Mesenchymal stem cell (in vitro differentiated cells and primary cell): ENCODE measurements around the gene TMPRSS4.

Source experiments
- DNase-seq: peaks from one replicate; pipeline ENCODE4 v3.0.0-alpha.2; 2013
- H2AFZ ChIP-seq: one replicate; pipeline ENCODE4 v1.6.1; 2013; ENCODE audit warnings: low read depth, mild to moderate bottlenecking, control low read depth, inconsistent platforms, low read length, moderate library complexity
- H2AK5ac ChIP-seq: 2 replicates; pipeline ENCODE4 v1.6.1; 2013; ENCODE audit warnings: low read length, moderate library complexity, mild to moderate bottlenecking, inconsistent platforms; ENCODE audit not compliant: severe bottlenecking
- H2BK120ac ChIP-seq: one replicate; pipeline ENCODE4 v1.6.1; 2013; ENCODE audit warnings: low read depth, mild to moderate bottlenecking, inconsistent platforms, low read length, moderate library complexity
- H2BK12ac ChIP-seq, 2 experiments: one replicate each; pipeline ENCODE4 v1.6.1; 2013; ENCODE audit warnings: inconsistent platforms in 2 of 2, low read length in 2 of 2, mild to moderate bottlenecking in 2 of 2, moderate library complexity in 2 of 2, control low read depth in 1 of 2
- H2BK15ac ChIP-seq: one replicate; pipeline ENCODE4 v1.6.1; 2013; ENCODE audit warnings: mild to moderate bottlenecking, low read depth, inconsistent platforms; ENCODE audit not compliant: poor library complexity, severe bottlenecking
- H2BK5ac ChIP-seq: 2 replicates; pipeline ENCODE4 v1.6.1; 2013; ENCODE audit warnings: low read depth, mild to moderate bottlenecking, low read length, control low read depth, inconsistent platforms; ENCODE audit not compliant: poor library complexity, severe bottlenecking
- H3K14ac ChIP-seq, 2 experiments: one replicate each; pipeline ENCODE4 v1.6.1; 2013; ENCODE audit warnings: inconsistent platforms in 2 of 2, low read length in 2 of 2, control low read depth in 1 of 2, mild to moderate bottlenecking in 1 of 2, moderate library complexity in 1 of 2
- H3K18ac ChIP-seq, 2 experiments: one replicate each; pipeline ENCODE4 v1.6.1; 2013; ENCODE audit warnings: inconsistent platforms in 2 of 2, low read length in 2 of 2, control low read depth in 1 of 2, low read depth in 1 of 2, mild to moderate bottlenecking in 1 of 2
- H3K23ac ChIP-seq, 2 experiments: one replicate each; pipeline ENCODE4 v1.6.1; 2013; ENCODE audit warnings: inconsistent platforms in 2 of 2, low read length in 2 of 2, mild to moderate bottlenecking in 2 of 2, moderate library complexity in 2 of 2, control low read depth in 1 of 2
- H3K27ac ChIP-seq: 2 replicates; pipeline ENCODE4 v1.5.1; 2013; ENCODE audit warnings: mild to moderate bottlenecking, moderate library complexity, low read length, control low read depth, inconsistent platforms; ENCODE audit not compliant: poor library complexity, severe bottlenecking
- H3K27me3 ChIP-seq, 2 experiments: 2 replicates each; pipeline versions ENCODE4 v1.6.1 to v1.7.0; 2013; ENCODE audit warnings: low read length in 2 of 2, mild to moderate bottlenecking in 2 of 2, moderate library complexity in 2 of 2, control low read depth in 1 of 2, inconsistent platforms in 1 of 2; ENCODE audit not compliant: control insufficient read depth in 1 of 2, insufficient read depth in 1 of 2
- H3K36me3 ChIP-seq, 2 experiments: 2 replicates each; pipeline versions ENCODE4 v1.6.1 to v1.7.0; 2013; ENCODE audit warnings: low read length in 2 of 2, control low read depth in 1 of 2, inconsistent platforms in 1 of 2, low read depth in 1 of 2, mild to moderate bottlenecking in 1 of 2; ENCODE audit not compliant: insufficient read depth in 2 of 2, control insufficient read depth in 1 of 2
- H3K4ac ChIP-seq, 2 experiments: one replicate each; pipeline ENCODE4 v1.6.1; 2013; ENCODE audit warnings: inconsistent platforms in 2 of 2, low read length in 2 of 2, mild to moderate bottlenecking in 2 of 2, moderate library complexity in 2 of 2, control low read depth in 1 of 2, low read depth in 1 of 2
- H3K4me1 ChIP-seq: 2 replicates; pipeline ENCODE4 v1.6.1; 2013; ENCODE audit warnings: low read depth, low read length, control low read depth; ENCODE audit not compliant: control insufficient read depth, insufficient read depth
- H3K4me2 ChIP-seq: 2 replicates; pipeline ENCODE4 v1.6.1; 2013; ENCODE audit warnings: low read length, mild to moderate bottlenecking, inconsistent platforms; ENCODE audit not compliant: poor library complexity, severe bottlenecking
- H3K4me3 ChIP-seq, 2 experiments: 2 replicates each; pipeline versions ENCODE4 v1.5.1 to v1.7.0; 2013; ENCODE audit warnings: low read length in 2 of 2, mild to moderate bottlenecking in 2 of 2, control low read depth in 1 of 2, low read depth in 1 of 2; ENCODE audit not compliant: insufficient read depth in 1 of 2
- H3K79me1 ChIP-seq: replicated peaks from 2 replicates; pipeline ENCODE4 v1.6.1; 2013; ENCODE audit warnings: mild to moderate bottlenecking, control low read depth, low read length, inconsistent platforms; ENCODE audit not compliant: poor library complexity, severe bottlenecking
- H3K9ac ChIP-seq: 2 replicates; pipeline ENCODE4 v1.7.0; 2013; ENCODE audit warnings: mild to moderate bottlenecking, low read length, moderate library complexity
- H3K9me3 ChIP-seq: 2 replicates; pipeline ENCODE4 v1.7.0; 2013; ENCODE audit warnings: mild to moderate bottlenecking, low read length; ENCODE audit not compliant: control insufficient read depth
- H4K8ac ChIP-seq: one replicate; pipeline ENCODE4 v1.6.1; 2013; ENCODE audit warnings: inconsistent platforms, mild to moderate bottlenecking, low read length, moderate library complexity
- H4K91ac ChIP-seq: one replicate; pipeline ENCODE4 v1.6.1; 2013; ENCODE audit warnings: mild to moderate bottlenecking, low read length, inconsistent platforms
- WGBS: methylation state at CpG from one replicate; pipeline ENCODE4 v1.1.7; 2013; ENCODE audit warnings: mixed read lengths; 5-methylcytosine and 5-hydroxymethylcytosine counted together

The TMPRSS4 gene

DNA sequence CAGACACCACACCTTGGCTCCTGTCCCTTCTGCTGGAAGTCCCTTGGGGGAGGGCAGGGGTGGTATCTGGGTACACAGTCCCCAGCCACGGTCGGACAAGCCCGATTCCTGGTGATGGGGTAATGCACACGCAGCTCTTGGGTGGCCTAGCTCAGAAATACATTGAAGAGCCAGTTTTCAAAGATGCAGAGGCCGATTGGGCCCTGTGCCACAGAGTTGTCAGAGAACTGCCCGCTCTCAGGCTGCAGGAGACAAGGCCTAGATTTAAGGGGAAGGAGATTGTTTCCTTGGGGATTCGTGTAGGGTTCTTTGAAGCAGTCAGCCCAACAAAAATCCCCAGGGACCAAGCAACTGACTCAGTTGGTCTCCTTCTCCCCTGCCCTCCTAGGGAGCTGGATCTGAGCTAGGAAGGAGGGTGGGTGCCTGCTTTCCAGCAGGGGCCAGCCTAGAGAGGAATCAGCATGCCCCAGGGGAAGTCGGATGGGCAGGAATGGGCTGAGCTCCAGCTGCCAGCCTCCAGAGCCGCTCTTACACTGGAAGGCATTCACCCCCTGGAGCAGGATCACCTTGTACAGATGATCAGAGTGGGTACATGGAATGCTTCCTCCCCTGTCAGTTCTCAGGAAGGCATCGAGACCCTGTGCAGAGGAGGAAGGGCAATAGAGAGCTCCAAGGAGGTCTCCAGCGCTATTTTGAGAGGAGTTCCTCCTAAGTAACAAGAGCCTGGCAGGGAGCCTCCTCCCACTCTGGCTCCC is 79.1 kb downstream of the TMPRSS4 start:
- Histone ChIP-seq H3K27me3 (peaks cover 97 to 98% of the 10 kb centered on the region in 2 experiments), H2AFZ (no peak overlapping the region), H3K9me3 (no peaks in the 10 kb centered on the region), H2BK120ac (no peak overlapping the region), H2AK5ac (no peak overlapping the region), H4K8ac (no peak overlapping the region), H3K4me3 (no peak overlapping the region), H2BK5ac (no peak overlapping the region), H3K36me3 (no peaks in the 10 kb centered on the region), H2BK12ac (no peak overlapping the region), H3K9ac (no peak overlapping the region), H3K4me1 (peaks cover 21% of the 10 kb centered on the region), H2BK15ac (no peak overlapping the region), H3K18ac (no peak overlapping the region), H3K4ac (no peak overlapping the region), H3K23ac (no peak overlapping the region), H3K27ac (no peak overlapping the region), H4K91ac (no peak overlapping the region), H3K14ac (no peak overlapping the region), H3K79me1 (no peaks in the 10 kb centered on the region), H3K4me2 (no peak overlapping the region)
- WGBS, result 20% methylated on average over 10 of the region's 11 CpGs
- no peak for DNase-seq

DNA sequence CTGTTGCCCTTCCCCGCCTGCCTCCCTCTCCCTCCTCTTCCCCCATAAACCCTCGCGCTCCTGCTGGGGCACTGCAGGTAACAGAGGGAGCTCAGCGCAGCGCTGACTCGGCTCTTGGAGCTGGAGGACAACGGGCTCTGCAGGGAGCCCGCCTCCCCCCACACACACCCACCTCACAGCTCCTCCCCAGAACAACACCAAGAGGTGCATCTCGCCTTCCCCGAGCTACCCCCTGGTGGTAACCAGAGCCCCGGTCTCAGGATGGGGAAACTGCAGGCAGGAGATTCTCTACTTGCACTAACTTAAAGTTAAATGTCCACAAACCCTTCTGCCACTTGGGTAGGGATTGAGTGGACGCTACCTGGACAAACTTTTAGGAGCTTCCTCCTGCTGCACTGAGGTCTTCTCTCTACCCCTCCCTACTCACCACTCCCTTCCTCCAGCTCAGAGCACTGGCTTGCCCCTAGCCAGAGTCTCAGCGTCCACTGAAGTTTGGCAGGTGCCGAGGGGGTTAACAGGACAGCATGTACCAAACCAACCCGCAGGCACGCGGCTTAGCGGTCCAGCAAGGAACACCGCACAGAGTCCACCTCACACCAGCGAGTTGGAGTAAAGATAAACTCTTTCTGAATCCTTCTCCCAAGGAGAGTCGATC is 79.8 kb downstream of the TMPRSS4 start:
- 7% methylated on average over 17 of the region's 21 CpGs for WGBS
- H2AK5ac ChIP-seq, result no peak overlapping the region

DNA sequence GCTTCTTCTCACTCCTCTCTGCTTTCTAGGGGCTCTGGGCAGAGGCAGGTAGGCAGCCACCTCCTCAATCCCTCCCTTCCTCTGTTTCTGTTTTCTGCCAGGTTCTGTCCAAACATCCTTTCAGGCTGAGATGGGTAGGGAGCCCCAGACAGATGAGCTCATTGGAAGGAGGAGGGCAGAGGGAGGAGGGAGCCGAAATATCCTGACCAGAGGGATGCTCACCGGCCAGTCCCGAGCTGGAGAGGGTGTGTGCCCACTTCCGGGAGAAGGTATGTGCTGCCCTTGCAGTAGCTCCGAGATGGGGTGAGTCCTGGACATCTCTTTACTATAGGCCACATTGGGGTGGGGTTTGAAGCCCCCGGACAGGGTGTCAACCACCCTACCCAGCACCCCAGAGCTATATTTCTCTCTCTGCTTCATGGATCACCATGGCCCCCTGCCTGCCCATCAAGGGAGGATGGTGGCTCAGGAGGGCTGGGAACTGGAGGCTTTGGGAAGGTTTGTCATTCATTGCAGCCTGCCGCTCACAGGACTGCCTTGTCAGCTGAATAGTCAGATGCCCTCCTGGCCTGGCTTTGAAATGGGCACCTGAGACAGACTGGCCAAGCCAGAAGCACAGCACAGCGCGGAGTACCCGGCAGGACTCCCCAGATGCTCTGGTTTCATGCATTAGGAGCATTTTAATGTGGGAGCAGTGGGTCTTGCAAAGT is 80.5 kb downstream of the TMPRSS4 start:
- no peaks in the 10 kb centered on the region for H3K9me3 ChIP-seq
- no peak overlapping the region for H2BK120ac ChIP-seq
- no peak overlapping the region for H3K14ac ChIP-seq
- H4K91ac ChIP-seq, result no peak overlapping the region
- 35% methylated on average over 7 of the region's 10 CpGs for WGBS
- H3K18ac ChIP-seq, result no peak overlapping the region
- no peak overlapping the region for H2BK5ac ChIP-seq
- no peak for DNase-seq
- H3K4me3 ChIP-seq, result no peak overlapping the region
- H3K79me1 ChIP-seq, result no peaks in the 10 kb centered on the region
- H3K23ac ChIP-seq, result peak overlapping the region in 1 of 2 experiments; percentile 16
- peaks cover 19% of the 10 kb centered on the region for H3K4me1 ChIP-seq
- peaks cover 96 to 98% of the 10 kb centered on the region in 2 experiments for H3K27me3 ChIP-seq
- no peak overlapping the region for H3K27ac ChIP-seq
- no peak overlapping the region for H2BK15ac ChIP-seq
- no peak overlapping the region for H3K4me2 ChIP-seq
- no peak overlapping the region for H2AFZ ChIP-seq
- no peak overlapping the region for H3K4ac ChIP-seq
- no peak overlapping the region for H4K8ac ChIP-seq
- no peaks in the 10 kb centered on the region for H3K36me3 ChIP-seq
- no peak overlapping the region for H3K9ac ChIP-seq
- no peak overlapping the region for H2AK5ac ChIP-seq
- no peak overlapping the region for H2BK12ac ChIP-seq

More for the DNA sequence above, 79.8 kb downstream of the TMPRSS4 start:
- no peak overlapping the region for H3K9ac ChIP-seq
- no peaks in the 10 kb centered on the region for H3K79me1 ChIP-seq
- no peaks in the 10 kb centered on the region for H3K36me3 ChIP-seq
- H4K8ac ChIP-seq, result no peak overlapping the region
- H2BK5ac ChIP-seq, result no peak overlapping the region
- H4K91ac ChIP-seq, result no peak overlapping the region
- no peak overlapping the region for H3K14ac ChIP-seq
- no peak overlapping the region for H2AFZ ChIP-seq
- no peak overlapping the region for H3K27ac ChIP-seq
- peaks cover 21% of the 10 kb centered on the region for H3K4me1 ChIP-seq
- H3K18ac ChIP-seq, result no peak overlapping the region
- H2BK15ac ChIP-seq, result no peak overlapping the region
- no peak overlapping the region for H2BK12ac ChIP-seq
- no peak overlapping the region for H3K4ac ChIP-seq
- H2BK120ac ChIP-seq, result no peak overlapping the region
- H3K9me3 ChIP-seq, result no peaks in the 10 kb centered on the region
- H3K23ac ChIP-seq, result peak overlapping the region in 1 of 2 experiments; percentile 16
- no peak for DNase-seq
- H3K4me2 ChIP-seq, result no peak overlapping the region
- no peak overlapping the region for H3K4me3 ChIP-seq
- H3K27me3 ChIP-seq, result peaks cover 97 to 98% of the 10 kb centered on the region in 2 experiments

DNA sequence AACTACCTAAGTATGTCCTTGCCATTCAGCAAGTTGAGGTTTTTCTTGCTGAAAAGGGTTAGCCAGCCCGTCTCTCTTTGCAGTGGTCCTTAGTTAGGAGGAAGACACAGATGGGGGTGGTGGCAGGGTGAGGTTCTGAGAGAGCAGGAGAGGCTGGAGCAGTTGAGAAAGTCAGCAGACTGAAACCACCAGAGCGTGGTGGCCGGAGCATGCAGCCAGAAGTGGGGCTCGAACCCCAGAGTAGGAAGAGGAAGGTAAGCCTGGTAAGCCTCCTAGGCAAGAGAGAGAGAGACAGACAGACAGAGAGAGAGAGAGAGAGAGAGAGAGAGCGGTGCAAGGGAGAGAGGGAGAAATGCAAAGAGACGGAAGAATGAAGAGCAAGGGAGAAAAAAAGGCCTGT is 84.9 kb downstream of the TMPRSS4 start:
- H2AFZ ChIP-seq, result no peak overlapping the region
- H2AK5ac ChIP-seq, result no peak overlapping the region
- no peak overlapping the region for H2BK5ac ChIP-seq
- peaks cover 87% of the 10 kb centered on the region in 2 experiments for H3K27me3 ChIP-seq
- H3K4me3 ChIP-seq, result no peak overlapping the region
- H4K91ac ChIP-seq, result no peak overlapping the region
- WGBS, result 72% methylated on average over 6 of the region's 6 CpGs
- H4K8ac ChIP-seq, result no peak overlapping the region
- H3K9ac ChIP-seq, result no peak overlapping the region
- H2BK12ac ChIP-seq, result no peak overlapping the region
- no peak overlapping the region for H3K18ac ChIP-seq
- no peaks in the 10 kb centered on the region for H3K9me3 ChIP-seq
- H2BK15ac ChIP-seq, result no peak overlapping the region
- no peak overlapping the region for H3K4me2 ChIP-seq
- H3K4me1 ChIP-seq, result peaks cover 6% of the 10 kb centered on the region
- H3K27ac ChIP-seq, result no peak overlapping the region
- no peaks in the 10 kb centered on the region for H3K79me1 ChIP-seq
- no peak overlapping the region for H2BK120ac ChIP-seq
- H3K36me3 ChIP-seq, result no peaks in the 10 kb centered on the region
- DNase-seq, result no peak
- H3K4ac ChIP-seq, result no peak overlapping the region
- H3K23ac ChIP-seq, result no peak overlapping the region
- H3K14ac ChIP-seq, result no peak overlapping the region
